ENCODE data around the gene FILIP1.

The FILIP1 gene

GRCh38 chr6:75337835-75338580, 155.6 kb downstream of the FILIP1 start:
- no peak for DNase-seq (ENCODE audit: low spot score)

GRCh38 chr6:75334266-75335040, 159.1 kb downstream of the FILIP1 start:
- DNase-seq (ENCODE audit: low spot score): no peak

- DNase-seq (ENCODE audit: low spot score): no peak
These were observed 159.9 kb downstream of the FILIP1 start for GRCh38 chr6:75333676-75334200.

- DNase-seq (ENCODE audit: low spot score): no peak
These were observed 162.4 kb downstream of the FILIP1 start for GRCh38 chr6:75331151-75331550.

- no peak for DNase-seq (ENCODE audit: low spot score)
These were observed 163.9 kb downstream of the FILIP1 start for GRCh38 chr6:75329703-75330102.

- no peak for DNase-seq (ENCODE audit: low spot score)
These were observed 165.8 kb downstream of the FILIP1 start for GRCh38 chr6:75327807-75328206.

GRCh38 chr6:75326557-75327258, 166.9 kb downstream of the FILIP1 start:
- no peak for DNase-seq (ENCODE audit: low spot score)

GRCh38 chr6:75318900-75319299, 174.7 kb downstream of the FILIP1 start:
- no peak for DNase-seq (ENCODE audit: low spot score)

- DNase-seq (ENCODE audit: low spot score): no peak
These were observed 175.9 kb downstream of the FILIP1 start for GRCh38 chr6:75317503-75318206.

- no peak for DNase-seq (ENCODE audit: low spot score)
These were observed 177.6 kb downstream of the FILIP1 start for GRCh38 chr6:75315978-75316377.

- DNase-seq (ENCODE audit: low spot score): no peak
These were observed 185.2 kb downstream of the FILIP1 start for GRCh38 chr6:75308250-75308988.

- DNase-seq (ENCODE audit: low spot score): no peak
These were observed 186.1 kb downstream of the FILIP1 start for GRCh38 chr6:75307364-75308004.

- DNase-seq (ENCODE audit: low spot score): no peak
These were observed 187.5 kb downstream of the FILIP1 start for GRCh38 chr6:75306064-75306463.

- DNase-seq (ENCODE audit: low spot score): no peak
These were observed 188.0 kb downstream of the FILIP1 start for GRCh38 chr6:75305573-75305972.

GRCh38 chr6:75302280-75302679, 191.3 kb downstream of the FILIP1 start:
- DNase-seq (ENCODE audit: low spot score): no peak

- no peak for DNase-seq (ENCODE audit: low spot score)
These were observed 192.1 kb downstream of the FILIP1 start for GRCh38 chr6:75301537-75301936.

- DNase-seq (ENCODE audit: low spot score): no peak
These were observed 192.5 kb downstream of the FILIP1 start for GRCh38 chr6:75301088-75301487.

- DNase-seq (ENCODE audit: low spot score): no peak
These were observed 193.1 kb downstream of the FILIP1 start for GRCh38 chr6:75300531-75300855.

GRCh38 chr6:75299801-75300530, 193.6 kb downstream of the FILIP1 start:
- DNase-seq (ENCODE audit: low spot score): no peak
